Measurements from ENCODE around the gene SUGCT. TPM values are rescaled to one million over a fixed set of nuclear protein-coding genes. Genes with fewer than 3 reads are reported as not detected.

SUGCT gene
- total RNA-seq, 3 donors from 2014 or later: 2.3 to 4.5 (median 4.0) TPM

- TF ChIP-seq POLR2A (IDR thresholded peaks at IDR 0.05): no peak
- no peak for TF ChIP-seq CTCF (IDR thresholded peaks at IDR 0.05)
- TF ChIP-seq POLR2AphosphoS5 (IDR thresholded peaks at IDR 0.05): no peak
- Histone ChIP-seq H3K36me3 (no peaks in the 10 kb centered on the region), H3K4me3 (no peak overlapping the region), H3K9me3 (peaks cover 0 to 6% of the 10 kb centered on the region in 2 donors), H3K27ac (no peak overlapping the region), H3K27me3 (no peaks in the 10 kb centered on the region), H3K4me1 (no peaks in the 10 kb centered on the region)
- intact Hi-C loops (cut with DNase I; ENCODE audit: low total_unique reads): no loop called here
- DNase-seq (ENCODE audit: low spot score in 2 of 2): no peak
Observed at GRCh38 chr7:40866601-40867000, 731.8 kb downstream of the SUGCT start.

GRCh38 chr7:40870108-40870507, 735.3 kb downstream of the SUGCT start:
- Histone ChIP-seq H3K36me3 (no peaks in the 10 kb centered on the region), H3K27me3 (no peaks in the 10 kb centered on the region), H3K4me1 (no peaks in the 10 kb centered on the region), H3K27ac (no peak overlapping the region), H3K9me3 (peaks cover 0 to 6% of the 10 kb centered on the region in 2 donors), H3K4me3 (no peak overlapping the region)
- no peak for TF ChIP-seq CTCF (IDR thresholded peaks at IDR 0.05)
- no peak for TF ChIP-seq POLR2A (IDR thresholded peaks at IDR 0.05)
- no peak for TF ChIP-seq POLR2AphosphoS5 (IDR thresholded peaks at IDR 0.05)
- intact Hi-C loops (cut with DNase I; ENCODE audit: low total_unique reads): no loop called here
- DNase-seq (ENCODE audit: low spot score in 2 of 2): no peak

- Histone ChIP-seq H3K27me3 (no peaks in the 10 kb centered on the region), H3K4me3 (no peak overlapping the region), H3K27ac (no peak overlapping the region), H3K36me3 (no peaks in the 10 kb centered on the region), H3K9me3 (peaks cover 0 to 6% of the 10 kb centered on the region in 2 donors), H3K4me1 (no peaks in the 10 kb centered on the region)
- TF ChIP-seq POLR2AphosphoS5 (IDR thresholded peaks at IDR 0.05) (no peak), CTCF (IDR thresholded peaks at IDR 0.05) (no peak), POLR2A (IDR thresholded peaks at IDR 0.05) (no peak)
- DNase-seq (ENCODE audit: low spot score in 2 of 2): no peak
- intact Hi-C loops (cut with DNase I; ENCODE audit: low total_unique reads): no loop called here
Observed at GRCh38 chr7:40873248-40873647, 738.4 kb downstream of the SUGCT start.

- TF ChIP-seq CTCF (IDR thresholded peaks at IDR 0.05): no peak
- TF ChIP-seq POLR2A (IDR thresholded peaks at IDR 0.05): no peak
- TF ChIP-seq POLR2AphosphoS5 (IDR thresholded peaks at IDR 0.05): no peak
- Histone ChIP-seq H3K4me3 (no peak overlapping the region), H3K27ac (no peak overlapping the region), H3K4me1 (no peaks in the 10 kb centered on the region), H3K9me3 (no peaks in the 10 kb centered on the region), H3K36me3 (no peaks in the 10 kb centered on the region), H3K27me3 (no peaks in the 10 kb centered on the region)
- intact Hi-C loops (cut with DNase I; ENCODE audit: low total_unique reads): no loop called here
- DNase-seq (ENCODE audit: low spot score in 2 of 2): no peak
Observed at GRCh38 chr7:40874756-40875155, 740.0 kb downstream of the SUGCT start.

GRCh38 chr7:40876601-40877000, 741.8 kb downstream of the SUGCT start:
- DNase-seq (ENCODE audit: low spot score in 2 of 2): no peak
- Histone ChIP-seq H3K36me3 (no peaks in the 10 kb centered on the region), H3K27me3 (no peaks in the 10 kb centered on the region), H3K9me3 (no peaks in the 10 kb centered on the region), H3K4me3 (no peak overlapping the region), H3K27ac (no peak overlapping the region), H3K4me1 (no peaks in the 10 kb centered on the region)
- intact Hi-C loops (cut with DNase I; ENCODE audit: low total_unique reads): no loop called here
- no peak for TF ChIP-seq POLR2A (IDR thresholded peaks at IDR 0.05)
- TF ChIP-seq CTCF (IDR thresholded peaks at IDR 0.05): no peak
- TF ChIP-seq POLR2AphosphoS5 (IDR thresholded peaks at IDR 0.05): no peak
